Bronchial epithelial cell (primary cell): ENCODE measurements around the gene MYO1D. TPM values are rescaled to one million over a fixed set of nuclear protein-coding genes. Genes with fewer than 3 reads are reported as not detected.
"Not testable (repeated sequence)": the region's sequence is repeated elsewhere in the genome, so short reads cannot be mapped to it uniquely, and the experiment has no call there.

ENCODE experiments used
- DNase-seq: peaks from one replicate; pipeline ENCODE4 v3.0.0-alpha.2; 2010; ENCODE audit warnings: low read depth
- FAIRE-seq: peaks from 2 replicates; lab custom pipeline; 2011; peaks lifted over from hg19 to GRCh38; lab: Jason Lieb, UNC
- H3K27me3 ChIP-seq: 2 replicates; pipeline ENCODE4 v1.5.1; 2011; ENCODE audit warnings: low read length; ENCODE audit not compliant: control insufficient read depth, insufficient read depth
- H3K36me3 ChIP-seq: 2 replicates; pipeline ENCODE4 v1.5.1; 2011; ENCODE audit warnings: low read length; ENCODE audit not compliant: control insufficient read depth, insufficient read depth
- H3K4me3 ChIP-seq: 2 replicates; pipeline ENCODE4 v1.5.1; 2011; ENCODE audit warnings: mild to moderate bottlenecking, low read depth, low read length, control low read depth
- CTCF ChIP-seq: IDR thresholded peaks from 2 replicates; pipeline ENCODE4 v1.5.1; 2011; ENCODE audit warnings: mild to moderate bottlenecking, moderate library complexity, low read length, control low read depth, inconsistent platforms; ENCODE audit not compliant: insufficient read depth, severe bottlenecking
- total RNA-seq: library from RNA; depleted of rRNA; stranded (reverse); fragments of >200 nt; gene quantifications from 2 replicates; pipeline ENCODE4 v1.2.1, GENCODE V29; 2014

The MYO1D gene
- total RNA-seq: 35.8 and 42.9 TPM in 2 replicates

GRCh38 chr17:32876417-32877163 is at the start of gene MYO1D:
MYO1D (minus strand) TSS chr17:32877124; CDS start chr17:32876872, 252 bp downstream.
- H3K36me3 ChIP-seq: no peaks in the 10 kb centered on the region
- no peaks in the 10 kb centered on the region for H3K27me3 ChIP-seq
- FAIRE-seq (no peak), DNase-seq (peak; percentile 60)
- H3K4me3 ChIP-seq: peak within 1 kb of the TSS; percentile 76
- peak; percentile 81 for TF ChIP-seq CTCF

- H3K27me3 ChIP-seq: no peaks in the 10 kb centered on the region
- no peaks in the 10 kb centered on the region for H3K36me3 ChIP-seq
- no peak overlapping the region for H3K4me3 ChIP-seq
- no peak for DNase-seq
- TF ChIP-seq CTCF: no peak
- FAIRE-seq: no peak
Observed at GRCh38 chr17:32926183-32926582, 49.3 kb upstream of the MYO1D start.

- DNase-seq: peak; percentile 21
- H3K36me3 ChIP-seq, H3K27me3 ChIP-seq, FAIRE-seq, H3K4me3 ChIP-seq: not testable (repeated sequence)
Observed at GRCh38 chr17:32923905-32924304, 47.0 kb upstream of the MYO1D start.

GRCh38 chr17:32921017-32921416 is 44.1 kb upstream of the MYO1D start:
- Histone ChIP-seq H3K4me3 (no peak overlapping the region), H3K27me3 (no peaks in the 10 kb centered on the region), H3K36me3 (no peaks in the 10 kb centered on the region)
- FAIRE-seq (no peak), DNase-seq (no peak)
- TF ChIP-seq CTCF: no peak

GRCh38 chr17:32920293-32920692 is 43.4 kb upstream of the MYO1D start:
- TF ChIP-seq CTCF: no peak
- no peak overlapping the region for H3K4me3 ChIP-seq
- DNase-seq (no peak), FAIRE-seq (no peak)
- no peaks in the 10 kb centered on the region for H3K36me3 ChIP-seq
- no peaks in the 10 kb centered on the region for H3K27me3 ChIP-seq

GRCh38 chr17:32919876-32920275 is 43.0 kb upstream of the MYO1D start:
- DNase-seq, H3K36me3 ChIP-seq, H3K27me3 ChIP-seq, H3K4me3 ChIP-seq, FAIRE-seq: not testable (repeated sequence)

- DNase-seq: no peak
- no peak for TF ChIP-seq CTCF
- FAIRE-seq: no peak
- Histone ChIP-seq H3K27me3 (no peaks in the 10 kb centered on the region), H3K36me3 (no peaks in the 10 kb centered on the region), H3K4me3 (no peak overlapping the region)
Observed at GRCh38 chr17:32917842-32918241, 40.9 kb upstream of the MYO1D start.
